HG02884 (cell line): ENCODE results near the gene CNTN4.

ENCODE experiments used
- ATAC-seq: cut with Tn5 transposase; IDR thresholded peaks from one replicate; pipeline ENCODE4 v1.9.1; 2021; ENCODE audit warnings: mild to moderate bottlenecking, moderate library complexity; ENCODE audit not compliant: unreplicated experiment

The CNTN4 gene

GRCh38 chr3:2847062-2847841 lies 748.6 kb downstream of the CNTN4 start:
- ATAC-seq = no peak

DNA sequence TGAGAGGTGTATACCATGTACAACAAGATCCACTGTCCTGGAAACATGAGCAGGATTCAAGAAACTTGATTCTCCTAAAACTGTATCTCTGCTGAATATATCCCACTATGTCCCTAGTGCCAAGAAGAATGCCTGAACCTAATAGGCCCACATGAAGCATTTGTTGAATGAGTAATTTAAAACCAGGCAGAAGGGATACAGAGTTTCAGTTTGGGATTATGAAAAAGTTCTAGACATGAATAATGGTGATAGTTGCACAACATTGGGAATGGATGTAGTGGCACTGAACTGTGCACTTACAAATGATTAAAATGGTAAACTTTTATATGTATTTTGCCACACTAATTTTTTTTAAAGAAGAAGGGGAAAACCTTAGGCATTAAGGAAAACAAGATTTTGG lies 750.4 kb downstream of the CNTN4 start:
- ATAC-seq = no peak

DNA sequence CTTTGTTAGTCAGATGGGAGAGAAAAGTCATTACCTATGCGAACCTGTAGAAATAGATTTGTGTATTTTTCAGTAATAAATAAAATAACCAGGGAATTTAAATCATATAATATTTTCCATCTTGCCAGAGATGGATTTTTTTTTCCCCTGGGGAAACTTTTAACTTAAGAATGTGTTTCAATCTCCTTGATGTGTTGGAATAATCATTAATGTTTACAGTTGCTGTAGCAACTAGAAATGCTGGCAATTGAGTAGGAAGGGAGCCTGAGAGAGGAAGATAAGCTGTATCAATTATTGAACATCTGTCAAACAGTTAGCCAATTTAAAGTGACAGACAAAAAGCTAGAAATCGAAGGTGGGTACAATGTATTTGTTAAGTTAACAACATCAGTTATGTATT lies 752.0 kb downstream of the CNTN4 start:
- no peak for ATAC-seq

DNA sequence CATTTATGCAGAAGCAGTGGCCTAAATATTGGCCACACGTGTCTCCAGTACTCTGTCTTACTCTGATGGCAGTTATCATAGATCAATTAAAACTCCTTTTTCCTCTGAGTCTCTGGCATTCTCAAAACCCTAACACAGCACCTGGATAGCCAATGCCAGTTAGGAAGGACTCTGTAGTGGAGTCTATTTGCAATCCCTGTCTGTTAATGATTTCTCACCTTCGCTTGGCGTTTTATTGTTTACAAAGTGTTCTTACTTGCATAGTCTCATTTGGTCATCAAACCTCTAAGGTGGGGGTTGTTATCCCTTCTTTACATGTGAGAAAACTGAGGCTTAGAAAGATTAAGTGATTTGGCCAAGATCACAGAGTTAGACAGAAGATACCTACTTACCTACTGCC lies 752.7 kb downstream of the CNTN4 start:
- no peak for ATAC-seq

DNA sequence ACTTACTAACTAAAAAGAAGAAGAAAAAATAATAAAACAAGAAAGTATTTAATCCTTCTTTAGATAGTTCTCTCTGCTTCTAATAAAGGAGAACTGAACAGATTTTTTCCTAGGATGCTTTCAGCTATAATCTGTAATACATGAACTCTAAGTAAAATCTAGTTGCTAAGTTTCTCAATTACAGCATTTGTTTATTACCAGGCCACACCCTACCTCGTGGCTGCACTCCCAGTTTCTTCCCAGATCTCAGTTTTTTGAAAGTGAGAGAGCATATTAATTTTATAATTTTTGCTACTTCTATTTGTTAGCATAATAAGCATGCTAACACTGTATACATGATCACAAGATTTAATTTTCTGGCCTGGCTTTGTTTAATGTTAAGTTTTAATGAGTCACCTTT lies 753.2 kb downstream of the CNTN4 start:
- ATAC-seq = no peak

- ATAC-seq = no peak
Measured at GRCh38 chr3:2853651-2854050, 755.0 kb downstream of the CNTN4 start.

GRCh38 chr3:2856138-2857133 lies 757.8 kb downstream of the CNTN4 start:
- ATAC-seq = no peak

GRCh38 chr3:2860626-2861025 lies 762.0 kb downstream of the CNTN4 start:
- no peak for ATAC-seq

DNA sequence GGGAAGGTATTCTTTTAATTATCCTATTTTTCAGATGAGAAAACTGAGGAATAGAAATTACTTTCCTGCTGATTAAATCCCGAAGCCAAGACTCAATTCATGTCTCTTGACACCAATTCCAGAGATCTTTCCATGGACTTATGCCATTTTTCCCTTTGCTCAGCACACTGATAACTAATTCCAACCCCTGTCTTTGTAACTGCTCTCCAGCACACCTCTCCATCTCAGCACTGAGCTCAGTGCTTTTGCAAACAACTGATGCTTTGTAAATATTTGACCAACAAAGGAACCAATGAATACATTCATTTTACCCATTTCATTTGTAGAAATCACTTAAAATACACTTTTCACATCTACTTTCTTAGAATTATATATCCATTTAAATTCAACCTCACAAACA lies 762.5 kb downstream of the CNTN4 start:
- no peak for ATAC-seq

- no peak for ATAC-seq
Measured at GRCh38 chr3:2861920-2862319, 763.3 kb downstream of the CNTN4 start.

GRCh38 chr3:2862366-2862765 lies 763.7 kb downstream of the CNTN4 start:
- no peak for ATAC-seq

- ATAC-seq = no peak
Measured at GRCh38 chr3:2863127-2863526, 764.5 kb downstream of the CNTN4 start.

- no peak for ATAC-seq
Measured at GRCh38 chr3:2869905-2870304, 771.2 kb downstream of the CNTN4 start.

GRCh38 chr3:2870724-2871333 lies 772.2 kb downstream of the CNTN4 start:
- no peak for ATAC-seq

GRCh38 chr3:2872884-2873283 lies 774.2 kb downstream of the CNTN4 start:
- no peak for ATAC-seq

- ATAC-seq = no peak
Measured at GRCh38 chr3:2873986-2874385, 775.3 kb downstream of the CNTN4 start.

DNA sequence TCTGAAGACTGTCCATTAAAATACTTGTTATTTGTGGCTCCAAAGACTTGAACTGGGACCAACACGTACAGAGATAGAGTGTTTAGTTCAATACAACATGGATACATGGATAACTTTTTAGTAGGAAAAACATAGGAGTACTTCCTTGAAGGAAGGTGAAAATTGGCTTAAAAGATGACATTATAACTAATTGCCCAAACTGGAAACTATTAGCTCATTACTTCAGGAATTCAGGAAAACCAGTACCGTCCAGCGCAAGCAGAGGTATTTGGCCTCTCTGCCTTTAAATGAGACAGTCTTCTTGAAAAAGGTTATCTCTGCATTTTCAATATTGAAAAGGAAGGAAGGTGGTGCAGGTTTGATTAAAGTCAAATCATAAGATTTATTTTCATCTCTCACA lies 777.0 kb downstream of the CNTN4 start:
- ATAC-seq = no peak

- no peak for ATAC-seq
Measured at GRCh38 chr3:2876362-2876761, 777.7 kb downstream of the CNTN4 start.

GRCh38 chr3:2879023-2879422 lies 780.4 kb downstream of the CNTN4 start:
- ATAC-seq = no peak

DNA sequence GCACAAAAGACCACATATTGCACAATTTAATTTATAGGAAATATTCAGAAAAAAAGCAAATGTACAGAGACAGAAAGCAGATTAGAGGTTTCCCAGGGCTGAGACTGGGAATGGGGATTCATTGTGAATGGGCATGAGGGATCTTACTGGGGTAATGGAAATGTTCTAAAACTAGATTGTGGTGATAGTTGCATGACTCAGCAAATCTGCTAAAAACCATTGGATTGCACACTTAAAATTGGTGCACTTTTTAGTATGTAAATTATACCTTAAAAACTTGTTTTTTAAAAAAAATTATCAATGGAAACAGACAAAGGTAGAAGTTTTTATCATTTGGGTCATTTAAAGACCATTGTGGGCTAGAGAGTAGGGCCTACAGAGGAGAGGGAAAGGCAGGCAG lies 780.9 kb downstream of the CNTN4 start:
- ATAC-seq = no peak

DNA sequence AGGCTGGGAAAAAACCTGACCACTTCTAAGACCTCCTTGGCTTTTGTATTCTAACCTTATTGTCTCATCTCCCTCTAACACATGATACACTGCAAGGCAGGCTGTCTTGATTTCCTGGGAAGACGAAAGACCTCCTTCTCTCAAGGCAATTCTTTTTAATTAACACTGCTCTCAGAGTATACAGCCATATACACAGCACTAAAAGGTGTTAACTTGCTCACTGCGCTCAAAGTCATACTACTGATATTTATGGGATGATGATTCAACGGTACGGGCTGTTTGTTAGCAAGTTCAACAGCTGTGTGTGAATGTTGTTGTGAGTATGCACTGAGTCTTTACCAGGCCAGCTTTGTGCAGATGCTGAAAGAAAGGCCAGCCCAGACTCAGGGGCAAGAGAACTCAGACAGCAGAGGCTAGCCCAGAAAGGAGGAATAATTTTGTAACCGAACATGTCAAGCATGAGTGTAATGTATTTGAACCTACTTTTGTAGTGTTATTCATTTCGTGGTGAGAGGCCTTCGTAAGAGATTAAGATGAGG lies 781.6 kb downstream of the CNTN4 start:
- ATAC-seq = no peak
